G401 (cell line): Measurements from ENCODE around the gene LAMA2. TPM values are rescaled to one million over a fixed set of nuclear protein-coding genes. Genes with fewer than 3 reads are reported as not detected.

ENCODE experiments used
- DNase-seq: peaks from one replicate; pipeline ENCODE4 v3.0.0-alpha.2; 2015; ENCODE audit warnings: low spot score
- in situ Hi-C: cut with HindIII; loops from 2 replicates; pipeline ENCODE4 v1.10.0; 2016; ENCODE audit warnings: low sequenced_read_pairs, mixed read lengths
- total RNA-seq: library from RNA; depleted of rRNA; stranded (reverse); fragments of >200 nt; shearing (Covaris generic); gene quantifications from 2 replicates; pipeline ENCODE4 v1.2.3, GENCODE V29; 2014

The LAMA2 gene
- total RNA-seq, 1 experiment from 2014 or later: not detected

DNA sequence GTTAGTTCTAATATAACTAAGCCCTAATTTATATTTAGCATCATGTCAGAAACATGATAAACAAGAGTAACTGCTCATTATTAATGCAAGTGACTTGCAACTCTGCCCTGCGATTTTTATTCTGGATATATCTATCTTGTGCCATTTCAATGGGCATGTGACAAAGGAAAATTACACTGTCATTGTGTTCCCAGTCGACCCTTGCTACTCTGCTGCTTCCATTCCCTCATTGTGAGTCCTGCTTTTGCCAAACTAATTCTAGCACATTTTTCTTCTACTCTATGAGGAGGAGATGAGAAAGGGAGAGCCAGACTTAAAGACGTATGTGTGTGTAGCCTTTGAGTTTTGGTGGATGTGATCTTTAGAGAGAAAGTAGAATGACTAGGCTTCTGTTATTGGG, 551.2 kb downstream of the LAMA2 start:
- in situ Hi-C loops: no loop called here
- no peak for DNase-seq

DNA sequence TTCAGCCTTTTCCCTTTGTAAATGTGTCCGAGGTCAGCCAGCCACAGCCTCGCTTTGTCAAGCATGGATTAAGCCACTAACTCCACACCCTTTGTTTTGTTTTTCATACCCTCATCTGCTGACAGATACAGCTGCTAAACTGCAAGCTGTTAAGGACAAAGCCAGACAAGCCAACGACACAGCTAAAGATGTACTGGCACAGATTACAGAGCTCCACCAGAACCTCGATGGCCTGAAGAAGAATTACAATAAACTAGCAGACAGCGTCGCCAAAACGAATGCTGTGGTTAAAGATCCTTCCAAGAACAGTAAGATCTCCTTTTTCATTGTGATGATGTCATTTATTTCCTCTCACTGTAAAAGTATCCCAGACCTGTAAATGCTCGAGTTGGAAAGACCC, 557.8 kb downstream of the LAMA2 start:
- in situ Hi-C loops: no loop called here
- DNase-seq: no peak

- in situ Hi-C loops: no loop called here
- no peak for DNase-seq
Observed at GRCh38 chr6:129444683-129445082, 561.7 kb downstream of the LAMA2 start.

DNA sequence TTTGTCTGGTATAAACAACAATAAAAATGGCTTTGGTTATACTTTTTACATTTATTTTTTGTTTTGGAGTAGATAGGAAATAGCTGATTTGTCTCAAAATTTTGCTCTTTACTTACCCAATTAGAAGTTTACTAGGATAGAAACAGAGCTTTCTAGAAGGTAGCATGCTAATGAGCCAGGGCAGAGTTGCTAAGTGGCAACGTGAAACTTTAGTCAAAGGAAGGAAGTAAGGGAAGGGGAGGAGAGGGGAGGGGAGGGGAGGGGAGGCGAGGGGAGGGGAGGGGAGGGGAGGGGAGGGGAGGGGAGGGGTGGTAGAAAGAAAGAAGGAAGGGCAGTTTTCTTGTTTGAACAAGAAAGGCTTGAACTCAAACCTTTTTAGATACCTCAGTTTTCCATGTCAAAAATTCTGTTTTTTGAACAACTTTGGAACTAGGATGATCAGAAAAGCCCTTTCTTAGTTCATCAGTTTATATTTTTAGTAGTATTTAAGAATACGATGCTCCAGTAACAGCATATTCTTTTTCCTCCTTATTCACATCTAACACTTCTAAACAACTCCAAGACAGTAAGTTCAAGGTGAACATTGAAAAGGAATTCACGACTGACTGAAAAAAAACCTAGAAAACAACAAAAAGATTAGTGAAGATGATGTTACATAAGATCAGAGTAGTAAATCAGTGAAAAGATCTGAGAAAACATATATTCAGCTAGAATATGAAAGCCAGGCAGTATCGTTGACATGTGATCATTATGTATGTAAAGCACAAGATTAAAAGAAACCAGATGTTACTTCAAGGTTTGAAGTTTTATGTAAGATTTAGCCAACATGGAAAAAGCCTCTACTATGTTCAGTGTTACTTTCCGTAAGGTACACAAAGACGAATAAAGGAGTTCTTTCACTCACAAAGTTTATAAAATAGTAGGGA, 563.6 kb downstream of the LAMA2 start:
- in situ Hi-C loops: no loop called here
- DNase-seq: no peak

DNA sequence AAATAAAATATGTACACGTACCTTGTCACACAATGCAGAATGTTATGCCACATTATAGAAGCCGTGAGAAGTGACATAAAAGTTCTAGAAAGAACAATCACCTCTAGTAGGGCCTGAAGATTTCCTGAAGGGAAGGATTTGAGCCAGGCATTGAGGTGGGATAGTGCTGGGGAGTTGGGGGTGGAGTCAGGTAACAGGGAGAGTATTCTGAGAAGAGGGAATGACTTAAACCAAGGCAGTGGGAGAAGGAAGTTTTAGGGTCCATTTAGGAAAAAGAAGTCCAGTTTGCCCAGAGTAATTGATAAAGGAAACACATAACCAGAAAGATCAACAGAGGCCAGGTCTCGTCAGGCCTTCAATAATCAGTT, 564.2 kb downstream of the LAMA2 start:
- in situ Hi-C loops: no loop called here
- no peak for DNase-seq

GRCh38 chr6:129448965-129449364, 566.0 kb downstream of the LAMA2 start:
- DNase-seq: no peak
- in situ Hi-C loops: no loop called here

DNA sequence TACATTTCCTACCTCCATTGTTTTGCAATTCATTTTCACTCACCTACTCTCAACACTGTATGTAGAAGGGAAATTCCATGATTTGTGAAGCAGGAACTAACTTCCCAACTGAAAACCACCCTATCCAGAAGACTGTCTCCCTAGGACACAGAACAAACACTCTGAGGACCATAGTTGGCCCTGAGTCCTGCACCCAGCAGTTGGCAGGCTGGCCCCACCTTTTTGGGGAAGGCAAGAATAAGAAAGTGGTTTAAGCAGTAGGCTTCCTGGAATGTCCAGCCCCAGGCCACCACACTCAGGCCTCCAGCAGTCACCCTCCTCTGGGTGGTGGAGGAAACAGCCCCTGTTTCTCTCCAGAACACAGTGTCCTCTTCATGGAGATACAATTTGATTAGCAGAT, 568.2 kb downstream of the LAMA2 start:
- in situ Hi-C loops: no loop called here
- no peak for DNase-seq

- in situ Hi-C loops: no loop called here
- no peak for DNase-seq
Observed at GRCh38 chr6:129453073-129453472, 570.1 kb downstream of the LAMA2 start.

DNA sequence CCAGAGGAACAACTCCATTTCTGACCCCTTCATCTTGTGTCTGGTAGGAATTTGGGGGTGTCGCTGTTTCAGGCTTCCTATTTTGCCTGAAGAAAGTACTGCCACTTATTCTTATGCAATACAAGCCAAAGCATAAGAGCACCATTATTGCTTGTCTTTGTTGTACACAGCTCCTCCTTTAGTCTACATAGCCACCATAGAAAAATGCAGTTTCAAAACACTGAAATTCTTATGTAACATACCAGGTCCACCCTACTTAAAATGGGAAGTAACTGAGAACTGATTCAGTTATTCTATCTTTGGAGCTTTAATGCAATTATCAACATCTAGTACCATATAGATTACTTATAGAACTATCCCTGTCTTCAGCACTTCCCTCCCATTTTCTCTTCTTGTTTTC, 571.5 kb downstream of the LAMA2 start:
- DNase-seq: no peak
- in situ Hi-C loops: no loop called here

DNA sequence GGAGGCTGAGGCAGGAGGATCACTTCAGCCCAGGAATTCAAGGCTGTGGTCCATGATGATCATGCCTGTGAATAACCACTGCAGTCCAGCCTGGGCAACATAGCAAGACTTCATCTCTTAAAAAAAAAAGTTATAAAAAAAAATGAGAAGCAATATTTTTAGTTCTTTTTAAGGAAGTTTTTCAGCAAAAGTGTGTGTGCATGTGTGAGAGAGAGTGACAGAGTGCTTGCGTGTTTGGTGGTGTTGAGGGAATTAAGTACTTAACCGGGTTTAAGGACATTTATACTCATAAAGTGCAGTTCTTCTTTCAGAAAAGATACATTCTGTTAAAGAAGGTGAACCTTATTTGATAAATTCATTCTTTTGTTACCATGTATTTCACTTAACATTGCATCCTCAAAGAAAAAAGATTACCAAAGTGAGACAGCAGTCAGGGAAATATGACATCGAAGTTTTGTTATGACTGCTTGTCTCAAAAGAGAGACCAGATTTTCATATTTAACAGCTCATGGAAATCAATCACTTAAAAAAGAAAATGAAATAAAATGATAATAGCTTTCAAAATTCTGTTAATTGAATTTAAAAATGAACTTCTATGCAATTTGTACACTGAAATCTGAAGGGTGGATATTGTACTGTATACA, 572.3 kb downstream of the LAMA2 start:
- no peak for DNase-seq
- in situ Hi-C loops: no loop called here

DNA sequence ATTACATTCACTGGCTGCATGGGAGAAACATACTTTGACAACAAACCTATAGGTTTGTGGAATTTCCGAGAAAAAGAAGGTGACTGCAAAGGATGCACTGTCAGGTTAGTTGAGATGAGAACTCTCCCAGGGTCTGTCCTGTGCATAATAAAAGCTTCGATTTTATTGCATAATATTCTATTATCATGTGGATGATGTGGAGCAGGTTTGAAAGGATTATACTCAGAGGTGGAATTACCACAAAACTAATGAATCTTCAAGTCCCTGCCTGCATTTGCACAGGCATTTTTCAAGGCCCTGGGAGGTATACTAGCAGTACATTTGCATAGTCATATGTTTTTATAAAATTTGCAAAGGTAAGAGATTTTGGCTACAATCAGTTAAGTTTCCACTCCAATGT, 577.3 kb downstream of the LAMA2 start:
- in situ Hi-C loops: no loop called here
- DNase-seq: no peak

DNA sequence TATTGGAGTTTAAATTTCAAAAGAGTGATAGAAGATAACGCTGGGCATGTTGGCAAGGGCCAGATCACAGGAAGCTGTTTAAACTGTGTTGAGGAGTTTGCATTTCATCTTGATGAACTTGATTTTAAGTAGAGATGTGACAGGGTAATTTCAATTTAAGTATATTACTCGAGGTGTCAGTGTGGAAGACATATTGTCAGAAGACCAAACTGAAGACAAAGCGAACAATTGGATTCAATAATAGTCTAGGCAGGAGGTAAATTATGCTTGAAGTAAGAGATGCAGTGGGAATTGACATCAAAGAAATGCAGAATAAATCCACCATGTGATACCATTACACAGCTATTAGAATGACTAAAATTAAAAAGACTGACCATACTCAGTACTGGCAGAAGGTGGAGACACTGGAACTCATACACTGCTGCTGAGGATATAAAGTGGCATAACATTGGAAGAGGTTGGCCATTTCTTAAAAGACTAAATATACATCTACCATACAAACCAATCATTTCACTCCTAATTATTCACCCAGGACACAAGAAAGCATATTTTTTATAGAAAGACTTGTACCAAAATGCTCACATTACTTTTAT, 586.2 kb downstream of the LAMA2 start:
- in situ Hi-C loops: no loop called here
- no peak for DNase-seq

GRCh38 chr6:129472239-129472638, 589.3 kb downstream of the LAMA2 start:
- DNase-seq: no peak
- in situ Hi-C loops: no loop called here

- in situ Hi-C loops: no loop called here
Observed at GRCh38 chr6:129473546-129473945, 590.6 kb downstream of the LAMA2 start.

GRCh38 chr6:129475477-129476247, 592.7 kb downstream of the LAMA2 start:
- DNase-seq: no peak
- in situ Hi-C loops: no loop called here

More at GRCh38 chr6:129473546-129473945, 590.6 kb downstream of the LAMA2 start:
- DNase-seq: no peak

GRCh38 chr6:129476248-129476564, 593.3 kb downstream of the LAMA2 start:
- in situ Hi-C loops: no loop called here
- DNase-seq: no peak

GRCh38 chr6:129476810-129477209, 593.9 kb downstream of the LAMA2 start:
- no peak for DNase-seq
- in situ Hi-C loops: no loop called here

DNA sequence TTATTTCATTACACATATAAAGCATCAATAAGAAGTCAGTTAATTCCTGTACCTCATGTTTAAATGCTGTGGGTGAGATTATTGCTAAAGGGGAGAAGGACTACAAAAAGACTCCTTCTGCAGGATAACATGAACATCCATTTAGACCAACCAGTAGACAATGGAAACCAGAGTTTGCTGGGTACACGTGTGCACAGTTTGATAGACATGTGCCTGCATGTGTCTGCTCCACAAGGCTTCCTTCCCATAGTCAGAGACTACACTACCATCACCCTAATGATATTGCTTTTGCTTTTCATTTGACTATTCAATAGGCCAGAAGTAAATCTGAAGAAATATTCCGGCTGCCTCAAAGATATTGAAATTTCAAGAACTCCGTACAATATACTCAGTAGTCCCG, 595.4 kb downstream of the LAMA2 start:
- in situ Hi-C loops: no loop called here
- DNase-seq: no peak

- in situ Hi-C loops: no loop called here
- no peak for DNase-seq
Observed at GRCh38 chr6:129481706-129482105, 598.8 kb downstream of the LAMA2 start.

DNA sequence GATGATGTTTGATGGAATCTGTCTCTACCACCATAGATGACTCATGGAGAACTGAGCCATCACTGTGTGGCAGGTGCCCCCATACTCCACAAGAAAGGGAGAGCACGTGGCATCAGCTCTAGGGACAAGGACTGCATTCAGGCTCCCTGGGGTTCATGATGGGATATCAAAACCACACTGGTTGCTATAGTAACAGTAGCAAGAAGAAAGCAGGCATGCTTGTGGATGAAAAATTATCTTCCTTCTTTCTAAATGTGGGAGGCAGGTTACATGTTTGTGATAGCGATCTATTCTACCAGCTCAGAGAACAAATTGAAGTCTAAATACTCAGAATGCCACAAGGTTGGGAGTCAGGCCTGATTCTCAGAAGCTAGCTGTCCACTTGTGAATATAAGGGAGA, 602.8 kb downstream of the LAMA2 start:
- in situ Hi-C loops: no loop called here
- DNase-seq: no peak
